SK-N-SH (cell line): Measurements from ENCODE around the gene SRD5A1.

Source experiments
- EP300 ChIP-seq, 2 experiments: IDR thresholded peaks; 2 replicates each; pipeline versions ENCODE4 v1.4.0 to v1.6.1; 2012; ENCODE audit warnings: borderline replicate concordance in 1 of 2, low read depth in 1 of 2, low read length in 1 of 2
- EZH2phosphoT487 ChIP-seq: fragments of 200-600 bp; sonication (generic); IDR thresholded peaks from 2 replicates; pipeline ENCODE4 v1.6.1; 2017; ENCODE audit warnings: low read depth, mixed run types, mild to moderate bottlenecking, antibody characterized with exemption, moderate library complexity, borderline replicate concordance
- FOXM1 ChIP-seq: IDR thresholded peaks from 2 replicates; pipeline ENCODE4 v1.4.0; 2012; ENCODE audit warnings: low read depth, mild to moderate bottlenecking
- GABPA ChIP-seq: IDR thresholded peaks from 2 replicates; pipeline ENCODE4 v1.4.0; 2012; ENCODE audit warnings: low read depth, mild to moderate bottlenecking
- MAX ChIP-seq: IDR thresholded peaks from 2 replicates; pipeline ENCODE4 v1.4.0; 2012; ENCODE audit warnings: low read depth
- NFIC ChIP-seq: IDR thresholded peaks from 2 replicates; pipeline ENCODE4 v1.4.0; 2012; ENCODE audit warnings: borderline replicate concordance
- POLR2AphosphoS5 ChIP-seq: IDR thresholded peaks from 2 replicates; pipeline ENCODE4 v1.6.1; 2012; ENCODE audit warnings: low read depth, low read length
- RXRA ChIP-seq: IDR thresholded peaks from 2 replicates; pipeline ENCODE4 v1.4.0; 2012; ENCODE audit warnings: low read depth, mild to moderate bottlenecking, borderline replicate concordance
- SIN3A ChIP-seq: IDR thresholded peaks from 2 replicates; pipeline ENCODE4 v1.6.1; 2012; ENCODE audit warnings: low read depth, mild to moderate bottlenecking, low read length, moderate library complexity, borderline replicate concordance
- SMC3 ChIP-seq: IDR thresholded peaks from 2 replicates; pipeline ENCODE4 v1.6.1; 2012; ENCODE audit warnings: low read depth, low read length, improper control_type of control experiment
- TAF1 ChIP-seq: IDR thresholded peaks from 2 replicates; pipeline ENCODE4 v1.6.1; 2012; ENCODE audit warnings: low read depth, mild to moderate bottlenecking, low read length, moderate library complexity, borderline replicate concordance
- ZBTB33 ChIP-seq: IDR thresholded peaks from 2 replicates; pipeline ENCODE4 v1.4.0; 2012; ENCODE audit warnings: low read depth, borderline replicate concordance
- TF ChIP-seq, protein P1 (sequence below): IDR thresholded peaks from 2 replicates; pipeline ENCODE4 v1.6.1; 2012; ENCODE audit warnings: mild to moderate bottlenecking, low read depth, low read length, moderate library complexity
- TF ChIP-seq, protein P2 (sequence below): fragments of 200-600 bp; sonication (generic); IDR thresholded peaks from 2 replicates; pipeline ENCODE4 v1.6.1; 2017; ENCODE audit warnings: antibody characterized with exemption, mild to moderate bottlenecking, moderate library complexity

DNA sequence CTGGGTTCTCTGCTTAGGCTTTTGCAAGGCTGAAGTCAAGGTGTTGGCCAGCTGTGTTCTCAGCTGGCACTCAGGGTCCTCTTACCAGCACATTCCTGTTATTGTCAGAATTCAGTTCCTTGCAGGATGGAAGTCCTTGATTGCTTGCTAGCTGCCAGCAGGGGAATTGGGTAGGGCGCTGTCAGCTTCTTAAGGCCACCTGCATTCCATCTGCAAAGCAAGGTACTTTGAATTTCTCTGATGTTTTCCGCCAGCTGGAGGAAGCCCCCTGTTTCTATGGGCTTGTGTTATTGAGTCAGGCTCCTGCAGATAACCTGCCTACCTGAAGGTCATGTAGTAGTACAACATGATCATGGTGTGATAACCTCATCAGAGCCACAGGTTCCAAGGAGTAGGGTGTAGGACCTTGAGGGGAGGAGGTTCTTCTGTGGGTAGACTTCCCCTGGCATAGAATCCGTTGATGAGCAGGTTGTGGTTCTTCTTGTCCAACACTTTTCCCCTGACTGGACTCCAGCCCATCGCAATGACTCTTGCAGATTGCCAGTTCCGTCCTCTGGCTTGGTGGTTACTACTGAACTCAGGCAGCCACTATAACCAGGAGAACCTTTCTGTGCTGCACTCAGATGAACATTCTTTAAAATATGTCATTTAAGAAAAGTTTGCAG, 86.8 kb downstream of the SRD5A1 start:
- TF ChIP-seq TAF1, result no peak
- TF ChIP-seq MAX, result no peak
- no peak for TF ChIP-seq EZH2phosphoT487
- TF ChIP-seq GABPA, result no peak
- TF ChIP-seq, protein P1, sequence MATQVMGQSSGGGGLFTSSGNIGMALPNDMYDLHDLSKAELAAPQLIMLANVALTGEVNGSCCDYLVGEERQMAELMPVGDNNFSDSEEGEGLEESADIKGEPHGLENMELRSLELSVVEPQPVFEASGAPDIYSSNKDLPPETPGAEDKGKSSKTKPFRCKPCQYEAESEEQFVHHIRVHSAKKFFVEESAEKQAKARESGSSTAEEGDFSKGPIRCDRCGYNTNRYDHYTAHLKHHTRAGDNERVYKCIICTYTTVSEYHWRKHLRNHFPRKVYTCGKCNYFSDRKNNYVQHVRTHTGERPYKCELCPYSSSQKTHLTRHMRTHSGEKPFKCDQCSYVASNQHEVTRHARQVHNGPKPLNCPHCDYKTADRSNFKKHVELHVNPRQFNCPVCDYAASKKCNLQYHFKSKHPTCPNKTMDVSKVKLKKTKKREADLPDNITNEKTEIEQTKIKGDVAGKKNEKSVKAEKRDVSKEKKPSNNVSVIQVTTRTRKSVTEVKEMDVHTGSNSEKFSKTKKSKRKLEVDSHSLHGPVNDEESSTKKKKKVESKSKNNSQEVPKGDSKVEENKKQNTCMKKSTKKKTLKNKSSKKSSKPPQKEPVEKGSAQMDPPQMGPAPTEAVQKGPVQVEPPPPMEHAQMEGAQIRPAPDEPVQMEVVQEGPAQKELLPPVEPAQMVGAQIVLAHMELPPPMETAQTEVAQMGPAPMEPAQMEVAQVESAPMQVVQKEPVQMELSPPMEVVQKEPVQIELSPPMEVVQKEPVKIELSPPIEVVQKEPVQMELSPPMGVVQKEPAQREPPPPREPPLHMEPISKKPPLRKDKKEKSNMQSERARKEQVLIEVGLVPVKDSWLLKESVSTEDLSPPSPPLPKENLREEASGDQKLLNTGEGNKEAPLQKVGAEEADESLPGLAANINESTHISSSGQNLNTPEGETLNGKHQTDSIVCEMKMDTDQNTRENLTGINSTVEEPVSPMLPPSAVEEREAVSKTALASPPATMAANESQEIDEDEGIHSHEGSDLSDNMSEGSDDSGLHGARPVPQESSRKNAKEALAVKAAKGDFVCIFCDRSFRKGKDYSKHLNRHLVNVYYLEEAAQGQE, result no peak
- TF ChIP-seq, protein P2, sequence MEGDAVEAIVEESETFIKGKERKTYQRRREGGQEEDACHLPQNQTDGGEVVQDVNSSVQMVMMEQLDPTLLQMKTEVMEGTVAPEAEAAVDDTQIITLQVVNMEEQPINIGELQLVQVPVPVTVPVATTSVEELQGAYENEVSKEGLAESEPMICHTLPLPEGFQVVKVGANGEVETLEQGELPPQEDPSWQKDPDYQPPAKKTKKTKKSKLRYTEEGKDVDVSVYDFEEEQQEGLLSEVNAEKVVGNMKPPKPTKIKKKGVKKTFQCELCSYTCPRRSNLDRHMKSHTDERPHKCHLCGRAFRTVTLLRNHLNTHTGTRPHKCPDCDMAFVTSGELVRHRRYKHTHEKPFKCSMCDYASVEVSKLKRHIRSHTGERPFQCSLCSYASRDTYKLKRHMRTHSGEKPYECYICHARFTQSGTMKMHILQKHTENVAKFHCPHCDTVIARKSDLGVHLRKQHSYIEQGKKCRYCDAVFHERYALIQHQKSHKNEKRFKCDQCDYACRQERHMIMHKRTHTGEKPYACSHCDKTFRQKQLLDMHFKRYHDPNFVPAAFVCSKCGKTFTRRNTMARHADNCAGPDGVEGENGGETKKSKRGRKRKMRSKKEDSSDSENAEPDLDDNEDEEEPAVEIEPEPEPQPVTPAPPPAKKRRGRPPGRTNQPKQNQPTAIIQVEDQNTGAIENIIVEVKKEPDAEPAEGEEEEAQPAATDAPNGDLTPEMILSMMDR, result no peak
- no peak for TF ChIP-seq ZBTB33
- TF ChIP-seq EP300 (IDR thresholded peaks at IDR 0.05; ENCODE audit: borderline replicate concordance in 1 of 2, low read depth in 1 of 2, low read length in 1 of 2), result no peak
- TF ChIP-seq SMC3, result no peak
- no peak for TF ChIP-seq POLR2AphosphoS5
- TF ChIP-seq NFIC, result no peak
- TF ChIP-seq SIN3A, result no peak
- TF ChIP-seq RXRA, result no peak
- no peak for TF ChIP-seq FOXM1
